ENCODE data around the gene PSMB10.

DNA sequence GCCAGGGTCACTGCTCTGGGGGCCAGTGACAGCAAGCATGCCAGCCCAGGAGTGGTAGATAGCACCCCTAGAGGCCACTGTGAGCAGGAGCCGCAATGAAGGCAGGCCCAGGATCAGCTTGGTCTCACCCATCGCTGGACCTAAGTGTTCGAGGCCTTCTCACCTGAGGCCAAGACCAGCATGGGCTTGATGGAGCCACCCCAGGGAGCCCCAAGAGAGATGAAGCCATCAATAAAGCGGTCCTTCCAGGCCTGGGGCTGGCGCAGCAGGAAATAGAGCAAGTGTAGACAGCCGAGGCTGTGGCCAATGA is 5.5 kb upstream of the PSMB10 start:
- TF ChIP-seq EZH2 (IDR thresholded peaks at IDR 0.05) (no peak), SIN3A (IDR thresholded peaks at IDR 0.05; ENCODE audit: low read depth) (no peak), POLR2AphosphoS5 (IDR thresholded peaks at IDR 0.05; ENCODE audit: low read depth, low read length) (no peak), POLR2A (IDR thresholded peaks at IDR 0.05; ENCODE audit: borderline replicate concordance, extremely low read depth, insufficient read depth, insufficient read length) (no peak), EZH2phosphoT487 (IDR thresholded peaks at IDR 0.05; ENCODE audit: borderline replicate concordance) (no peak), JUND (IDR thresholded peaks at IDR 0.05) (no peak), ELF1 (IDR thresholded peaks at IDR 0.05; ENCODE audit: borderline replicate concordance, low read depth) (no peak), ZNF274 (IDR thresholded peaks at IDR 0.05; ENCODE audit: low read depth, low read length) (no peak), RAD21 (IDR thresholded peaks at IDR 0.05; ENCODE audit: low read depth) (peak; percentile 52), TCF7L2 (IDR thresholded peaks at IDR 0.05; ENCODE audit: borderline replicate concordance, extremely low read depth, insufficient read depth, insufficient read length) (no peak)
- TF ChIP-seq, protein P1, sequence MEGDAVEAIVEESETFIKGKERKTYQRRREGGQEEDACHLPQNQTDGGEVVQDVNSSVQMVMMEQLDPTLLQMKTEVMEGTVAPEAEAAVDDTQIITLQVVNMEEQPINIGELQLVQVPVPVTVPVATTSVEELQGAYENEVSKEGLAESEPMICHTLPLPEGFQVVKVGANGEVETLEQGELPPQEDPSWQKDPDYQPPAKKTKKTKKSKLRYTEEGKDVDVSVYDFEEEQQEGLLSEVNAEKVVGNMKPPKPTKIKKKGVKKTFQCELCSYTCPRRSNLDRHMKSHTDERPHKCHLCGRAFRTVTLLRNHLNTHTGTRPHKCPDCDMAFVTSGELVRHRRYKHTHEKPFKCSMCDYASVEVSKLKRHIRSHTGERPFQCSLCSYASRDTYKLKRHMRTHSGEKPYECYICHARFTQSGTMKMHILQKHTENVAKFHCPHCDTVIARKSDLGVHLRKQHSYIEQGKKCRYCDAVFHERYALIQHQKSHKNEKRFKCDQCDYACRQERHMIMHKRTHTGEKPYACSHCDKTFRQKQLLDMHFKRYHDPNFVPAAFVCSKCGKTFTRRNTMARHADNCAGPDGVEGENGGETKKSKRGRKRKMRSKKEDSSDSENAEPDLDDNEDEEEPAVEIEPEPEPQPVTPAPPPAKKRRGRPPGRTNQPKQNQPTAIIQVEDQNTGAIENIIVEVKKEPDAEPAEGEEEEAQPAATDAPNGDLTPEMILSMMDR (IDR thresholded peaks at IDR 0.05 in 2 of 3, conservative IDR thresholded peaks at IDR 0.05 in 1 of 3; ENCODE audit: borderline replicate concordance in 1 of 3, insufficient read depth in 1 of 3, low read depth in 2 of 3, low read length in 2 of 3) = peak in 2 of 3 experiments; percentile 86 to 88; a peak in 5 of 6 replicates
- TF ChIP-seq, protein P2, sequence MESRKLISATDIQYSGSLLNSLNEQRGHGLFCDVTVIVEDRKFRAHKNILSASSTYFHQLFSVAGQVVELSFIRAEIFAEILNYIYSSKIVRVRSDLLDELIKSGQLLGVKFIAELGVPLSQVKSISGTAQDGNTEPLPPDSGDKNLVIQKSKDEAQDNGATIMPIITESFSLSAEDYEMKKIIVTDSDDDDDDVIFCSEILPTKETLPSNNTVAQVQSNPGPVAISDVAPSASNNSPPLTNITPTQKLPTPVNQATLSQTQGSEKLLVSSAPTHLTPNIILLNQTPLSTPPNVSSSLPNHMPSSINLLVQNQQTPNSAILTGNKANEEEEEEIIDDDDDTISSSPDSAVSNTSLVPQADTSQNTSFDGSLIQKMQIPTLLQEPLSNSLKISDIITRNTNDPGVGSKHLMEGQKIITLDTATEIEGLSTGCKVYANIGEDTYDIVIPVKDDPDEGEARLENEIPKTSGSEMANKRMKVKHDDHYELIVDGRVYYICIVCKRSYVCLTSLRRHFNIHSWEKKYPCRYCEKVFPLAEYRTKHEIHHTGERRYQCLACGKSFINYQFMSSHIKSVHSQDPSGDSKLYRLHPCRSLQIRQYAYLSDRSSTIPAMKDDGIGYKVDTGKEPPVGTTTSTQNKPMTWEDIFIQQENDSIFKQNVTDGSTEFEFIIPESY (IDR thresholded peaks at IDR 0.05; ENCODE audit: extremely low read depth, insufficient replicate concordance, low read length) = no peak
- TF ChIP-seq, protein P3, sequence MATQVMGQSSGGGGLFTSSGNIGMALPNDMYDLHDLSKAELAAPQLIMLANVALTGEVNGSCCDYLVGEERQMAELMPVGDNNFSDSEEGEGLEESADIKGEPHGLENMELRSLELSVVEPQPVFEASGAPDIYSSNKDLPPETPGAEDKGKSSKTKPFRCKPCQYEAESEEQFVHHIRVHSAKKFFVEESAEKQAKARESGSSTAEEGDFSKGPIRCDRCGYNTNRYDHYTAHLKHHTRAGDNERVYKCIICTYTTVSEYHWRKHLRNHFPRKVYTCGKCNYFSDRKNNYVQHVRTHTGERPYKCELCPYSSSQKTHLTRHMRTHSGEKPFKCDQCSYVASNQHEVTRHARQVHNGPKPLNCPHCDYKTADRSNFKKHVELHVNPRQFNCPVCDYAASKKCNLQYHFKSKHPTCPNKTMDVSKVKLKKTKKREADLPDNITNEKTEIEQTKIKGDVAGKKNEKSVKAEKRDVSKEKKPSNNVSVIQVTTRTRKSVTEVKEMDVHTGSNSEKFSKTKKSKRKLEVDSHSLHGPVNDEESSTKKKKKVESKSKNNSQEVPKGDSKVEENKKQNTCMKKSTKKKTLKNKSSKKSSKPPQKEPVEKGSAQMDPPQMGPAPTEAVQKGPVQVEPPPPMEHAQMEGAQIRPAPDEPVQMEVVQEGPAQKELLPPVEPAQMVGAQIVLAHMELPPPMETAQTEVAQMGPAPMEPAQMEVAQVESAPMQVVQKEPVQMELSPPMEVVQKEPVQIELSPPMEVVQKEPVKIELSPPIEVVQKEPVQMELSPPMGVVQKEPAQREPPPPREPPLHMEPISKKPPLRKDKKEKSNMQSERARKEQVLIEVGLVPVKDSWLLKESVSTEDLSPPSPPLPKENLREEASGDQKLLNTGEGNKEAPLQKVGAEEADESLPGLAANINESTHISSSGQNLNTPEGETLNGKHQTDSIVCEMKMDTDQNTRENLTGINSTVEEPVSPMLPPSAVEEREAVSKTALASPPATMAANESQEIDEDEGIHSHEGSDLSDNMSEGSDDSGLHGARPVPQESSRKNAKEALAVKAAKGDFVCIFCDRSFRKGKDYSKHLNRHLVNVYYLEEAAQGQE (IDR thresholded peaks at IDR 0.05; ENCODE audit: low read depth) = no peak
- TF ChIP-seq, protein P4, sequence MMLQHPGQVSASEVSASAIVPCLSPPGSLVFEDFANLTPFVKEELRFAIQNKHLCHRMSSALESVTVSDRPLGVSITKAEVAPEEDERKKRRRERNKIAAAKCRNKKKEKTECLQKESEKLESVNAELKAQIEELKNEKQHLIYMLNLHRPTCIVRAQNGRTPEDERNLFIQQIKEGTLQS (IDR thresholded peaks at IDR 0.05) = no peak

All from HCT116 (cell line).